Fibroblast of pulmonary artery (primary cell): ENCODE measurements around the gene MTF1.
A peak's percentile ranks its signal among the peaks of the same experiment; 100 is the strongest.

Experiments used
- DNase-seq: peaks from one replicate; pipeline ENCODE4 v3.0.0-alpha.2; 2010; ENCODE audit warnings: low read depth
- H3K4me3 ChIP-seq: replicated peaks from 2 replicates; pipeline ENCODE4 v1.5.1; 2011; ENCODE audit warnings: low read depth, mild to moderate bottlenecking, control low read depth, low read length, moderate library complexity
- CTCF ChIP-seq: IDR thresholded peaks from 2 replicates; pipeline ENCODE4 v1.5.1; 2011; ENCODE audit warnings: mild to moderate bottlenecking, control low read depth, low read length, inconsistent platforms; ENCODE audit errors: missing control alignments

The MTF1 gene

GRCh38 chr1:37893673-37894072 lies 34.3 kb upstream of the MTF1 start:
- no peak for TF ChIP-seq CTCF
- no peak for DNase-seq

GRCh38 chr1:37892151-37893047 lies 33.0 kb upstream of the MTF1 start:
- no peak overlapping the region for H3K4me3 ChIP-seq
- no peak for TF ChIP-seq CTCF
- peak; percentile 49 for DNase-seq

More at GRCh38 chr1:37893673-37894072, 34.3 kb upstream of the MTF1 start:
- H3K4me3 ChIP-seq: no peak overlapping the region

GRCh38 chr1:37890378-37891014 lies 31.1 kb upstream of the MTF1 start:
- no peak overlapping the region for H3K4me3 ChIP-seq
- peak; percentile 43 for TF ChIP-seq CTCF
- DNase-seq: peak; percentile 57

- H3K4me3 ChIP-seq: no peak overlapping the region
- no peak for DNase-seq
- TF ChIP-seq CTCF: no peak
Observed at GRCh38 chr1:37888022-37888700, 28.8 kb upstream of the MTF1 start.

- no peak overlapping the region for H3K4me3 ChIP-seq
- no peak for DNase-seq
- TF ChIP-seq CTCF: no peak
Observed at GRCh38 chr1:37884145-37884544, 24.8 kb upstream of the MTF1 start.

GRCh38 chr1:37883671-37884070 lies 24.3 kb upstream of the MTF1 start:
- no peak overlapping the region for H3K4me3 ChIP-seq
- TF ChIP-seq CTCF: no peak
- DNase-seq: no peak
